IMR-90 (cell line): ENCODE results near the gene FNIP2. TPM values are rescaled to one million over a fixed set of nuclear protein-coding genes. Genes with fewer than 3 reads are reported as not detected.

Experiments used
- ATAC-seq: fragments of 200-7000 bp; cut with Tn5 transposase; 2 replicates; pipeline ENCODE4 v1.9.1; 2020; ENCODE audit warnings: low read depth, mild to moderate bottlenecking, moderate library complexity
- BruUV-seq: library from RNA; stranded (reverse); fragments of 400-500 nt; replicated peaks from 2 replicates; lab custom pipeline; 2021; lab: Mats Ljungman, UMichigan
- CTCF ChIA-PET: fragments of 300-600 bp; formaldehyde crosslinking; extraction: SDS; loops from one replicate; lab custom pipeline; 2021; ENCODE audit warnings: antibody characterized with exemption; lab: Yijun Ruan, JAX
- POLR2A ChIA-PET: fragments of 300-600 bp; sonication (Branson Sonifier 250); formaldehyde crosslinking; loops from one replicate; lab custom pipeline; 2022; ENCODE audit warnings: antibody characterized with exemption; ENCODE audit not compliant: unreplicated experiment; lab: Charles Lee
- DNase-seq: peaks from one replicate; pipeline ENCODE4 v3.0.0; 2013
- H2AFZ ChIP-seq: replicated peaks from 2 replicates; pipeline ENCODE3; 2013; ENCODE audit warnings: low read length, mild to moderate bottlenecking; ENCODE audit not compliant: poor library complexity
- H2AK5ac ChIP-seq: 2 replicates; pipeline ENCODE4 v1.6.1; 2013; ENCODE audit warnings: low read depth, low read length, inconsistent platforms
- H2AK9ac ChIP-seq: replicated peaks from 2 replicates; pipeline ENCODE3; 2013; ENCODE audit warnings: mild to moderate bottlenecking, low read depth, low read length, moderate library complexity; ENCODE audit not compliant: poor library complexity
- H2BK120ac ChIP-seq: 2 replicates; pipeline ENCODE4 v1.6.1; 2013; ENCODE audit warnings: low read depth, low read length, inconsistent platforms
- H2BK15ac ChIP-seq: 3 replicates; pipeline ENCODE4 v1.6.1; 2013; ENCODE audit warnings: low read depth, low read length, inconsistent platforms
- H2BK20ac ChIP-seq: 2 replicates; pipeline ENCODE4 v1.6.1; 2013; ENCODE audit warnings: low read depth, mild to moderate bottlenecking, inconsistent platforms, low read length, moderate library complexity
- H2BK5ac ChIP-seq: 2 replicates; pipeline ENCODE4 v1.6.1; 2013; ENCODE audit warnings: mild to moderate bottlenecking, low read depth, low read length, inconsistent platforms; ENCODE audit not compliant: poor library complexity, severe bottlenecking
- H3K14ac ChIP-seq: replicated peaks from 2 replicates; pipeline ENCODE4 v1.6.1; 2013; ENCODE audit warnings: low read depth, low read length, inconsistent platforms
- H3K18ac ChIP-seq: 2 replicates; pipeline ENCODE4 v1.6.1; 2013; ENCODE audit warnings: low read depth, low read length, control low read depth
- H3K23ac ChIP-seq: 2 replicates; pipeline ENCODE4 v1.6.1; 2013; ENCODE audit warnings: low read depth, low read length, inconsistent platforms
- H3K27ac ChIP-seq: 2 replicates; pipeline ENCODE4 v1.5.1; 2013; ENCODE audit warnings: mild to moderate bottlenecking, control low read depth, low read length; ENCODE audit not compliant: insufficient read depth
- H3K27me3 ChIP-seq: 2 replicates; pipeline ENCODE4 v1.6.1; 2013; ENCODE audit warnings: low read length; ENCODE audit not compliant: control insufficient read depth, insufficient read depth
- H3K36me3 ChIP-seq: 2 replicates; pipeline ENCODE4 v1.6.1; 2013; ENCODE audit warnings: low read length, mixed read lengths; ENCODE audit not compliant: control insufficient read depth, insufficient read depth
- H3K4ac ChIP-seq: 2 replicates; pipeline ENCODE4 v1.6.1; 2013; ENCODE audit warnings: low read depth, low read length, inconsistent platforms
- H3K4me1 ChIP-seq: 2 replicates; pipeline ENCODE4 v1.6.1; 2013; ENCODE audit warnings: low read length, mixed read lengths; ENCODE audit not compliant: control insufficient read depth, insufficient read depth
- H3K4me2 ChIP-seq: 2 replicates; pipeline ENCODE4 v1.6.1; 2013; ENCODE audit warnings: low read depth, mild to moderate bottlenecking, control low read depth, low read length, moderate library complexity
- H3K4me3 ChIP-seq: 2 replicates; pipeline ENCODE4 v1.5.1; 2013; ENCODE audit warnings: low read depth, mild to moderate bottlenecking, control low read depth, low read length, moderate library complexity; ENCODE audit not compliant: insufficient read depth
- H3K56ac ChIP-seq: 2 replicates; pipeline ENCODE4 v1.6.1; 2013; ENCODE audit warnings: low read length, inconsistent platforms; ENCODE audit not compliant: insufficient read depth; ENCODE audit errors: extremely low read depth
- H3K79me1 ChIP-seq, 2 experiments: 2 replicates each; pipeline ENCODE4 v1.6.1; 2013; ENCODE audit warnings: low read length in 2 of 2, inconsistent platforms in 1 of 2, low read depth in 1 of 2
- H3K9ac ChIP-seq: 2 replicates; pipeline ENCODE4 v1.6.1; 2013; ENCODE audit warnings: low read depth, low read length, control low read depth
- H3K9me1 ChIP-seq: 2 replicates; pipeline ENCODE4 v1.6.1; 2013; ENCODE audit warnings: low read length, inconsistent platforms; ENCODE audit not compliant: insufficient read depth
- H3K9me3 ChIP-seq: 2 replicates; pipeline ENCODE4 v1.6.1; 2013; ENCODE audit warnings: low read length; ENCODE audit not compliant: control insufficient read depth, insufficient read depth
- H4K20me1 ChIP-seq: 2 replicates; pipeline ENCODE4 v1.6.1; 2013; ENCODE audit warnings: low read length, inconsistent platforms; ENCODE audit not compliant: insufficient read depth
- H4K5ac ChIP-seq: 2 replicates; pipeline ENCODE4 v1.6.1; 2013; ENCODE audit warnings: mild to moderate bottlenecking, low read depth, low read length, control low read depth
- H4K8ac ChIP-seq, 2 experiments: 2 replicates each; pipeline ENCODE4 v1.6.1; 2013; ENCODE audit warnings: low read depth in 2 of 2, low read length in 2 of 2, control low read depth in 1 of 2, inconsistent platforms in 1 of 2
- H4K91ac ChIP-seq: 2 replicates; pipeline ENCODE4 v1.6.1; 2013; ENCODE audit warnings: low read depth, low read length, inconsistent platforms; ENCODE audit not compliant: insufficient read depth
- RAD21 ChIP-seq: IDR thresholded peaks from 2 replicates; pipeline ENCODE4 v1.6.1; 2012; ENCODE audit warnings: low read length, improper control_type of control experiment
- RCOR1 ChIP-seq: IDR thresholded peaks from 2 replicates; pipeline ENCODE4 v1.6.1; 2012; ENCODE audit warnings: mild to moderate bottlenecking, low read length, improper control_type of control experiment; ENCODE audit not compliant: insufficient replicate concordance
- RFX5 ChIP-seq: IDR thresholded peaks from 2 replicates; pipeline ENCODE4 v1.8.0; 2012; ENCODE audit warnings: low read depth, mild to moderate bottlenecking, low read length, moderate library complexity
- WGBS, 2 experiments: methylation state at CpG; one replicate each; pipeline versions ENCODE4 v1.1.5 to v1.1.7; 2013; ENCODE audit warnings: missing lambda C conversion rate in 2 of 2; ENCODE audit not compliant: insufficient read length in 1 of 2; ENCODE audit errors: extremely low coverage in 2 of 2; 5-methylcytosine and 5-hydroxymethylcytosine counted together
- dilution Hi-C: fragments of 300-500 bp; cut with HindIII; formaldehyde crosslinking; loops from one replicate; pipeline ENCODE4 v1.14.3; 2018; ENCODE audit warnings: low sequenced_read_pairs; ENCODE audit not compliant: unreplicated experiment
- in situ Hi-C: fragments of 300-500 bp; cut with MboI; formaldehyde crosslinking; loops from 3 replicates; pipeline ENCODE4 v1.14.3; 2019; ENCODE audit warnings: low sequenced_read_pairs, inconsistent platforms, mixed read lengths
- intact Hi-C: fragments of 100-400 bp; cut with micrococcal nuclease; formaldehyde crosslinking; loops from 2 replicates; pipeline ENCODE4 v1.10.0; 2022
- polyA plus RNA-seq, 3 experiments: library from polyadenylated mRNA; depleted of rRNA; stranded (reverse); fragments of >200 nt; gene quantifications; 2 replicates each; pipeline ENCODE4 v1.2.3, GENCODE V29; 2012; ENCODE audit warnings: low replicate concordance in 1 of 3
- total RNA-seq: library from RNA; depleted of rRNA; stranded (reverse); fragments of >200 nt; gene quantifications from 2 replicates; pipeline ENCODE4 v1.2.3, GENCODE V29; 2012

The FNIP2 gene
- total and polyA plus RNA-seq, 2 of the 4 experiments (the other 2 are of a cell fraction), result 4.7 to 24.6 TPM

DNA sequence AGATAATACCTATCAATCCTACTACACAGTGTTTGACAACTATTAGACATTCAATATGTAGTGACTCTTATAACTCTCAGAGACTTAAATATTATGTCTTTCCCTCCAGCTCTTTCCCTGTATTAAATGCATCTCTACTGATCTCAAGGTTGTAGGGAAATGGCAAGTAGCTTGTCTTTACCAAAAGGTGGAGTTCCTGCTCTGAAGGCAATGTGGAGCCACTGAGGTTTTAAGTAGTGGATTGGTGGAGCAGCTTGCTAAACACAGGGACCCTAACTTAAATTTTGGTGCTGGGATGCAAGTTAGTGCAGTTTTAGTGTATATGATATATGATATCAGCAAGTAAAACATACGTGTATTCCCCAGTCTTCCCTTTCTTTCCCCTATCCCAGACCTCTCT lies 13.1 kb downstream of the FNIP2 start:
- Histone ChIP-seq H2AK9ac (no peak overlapping the region), H3K4me3 (no peak overlapping the region), H2BK5ac (peak overlapping the region; percentile 82), H3K18ac (peak overlapping the region; percentile 51; the same call in 1 of the 2 replicates), H4K20me1 (no peaks in the 10 kb centered on the region; the same call in 1 of the 2 replicates), H3K4me2 (peak overlapping the region; percentile 84; the same call in 1 of the 2 replicates), H4K91ac (peak overlapping the region; percentile 8; the same call in 1 of the 2 replicates), H2AFZ (no peak overlapping the region), H3K14ac (peak overlapping the region; percentile 11; the same call in 1 of the 2 replicates), H2BK120ac (peak overlapping the region; percentile 35; the same call in 1 of the 2 replicates), H4K8ac (0 out of 4 replicates have a peak overlapping the region, but pooled peaks of 1 of the 2 experiments have one; percentile 10), H3K27ac (no peak overlapping the region), H3K9me3 (no peaks in the 10 kb centered on the region), H3K79me1 (peaks cover 26 to 67% of the 10 kb centered on the region in 2 experiments), H3K36me3 (no peaks in the 10 kb centered on the region), H3K23ac (0 out of 2 replicates have a peak overlapping the region, but pooled peaks have one; percentile 36), H3K4me1 (peaks cover 25% of the 10 kb centered on the region), H3K27me3 (no peaks in the 10 kb centered on the region), H2AK5ac (0 out of 2 replicates have a peak overlapping the region, but pooled peaks have one; percentile 10), H3K9ac (no peak overlapping the region), H3K9me1 (peaks cover 12% of the 10 kb centered on the region), H3K4ac (peak overlapping the region; percentile 29), H3K56ac (no peak overlapping the region), H4K5ac (peak overlapping the region; percentile 66; the same call in 1 of the 2 replicates), H2BK20ac (no peak overlapping the region), H2BK15ac (peak overlapping the region; percentile 7; the same call in 1 of the 3 replicates)
- dilution Hi-C loops (no loop called here), in situ Hi-C loops (no loop called here), intact Hi-C loops (no loop called here)
- CTCF ChIA-PET, result interaction anchor here (0.6 to 1.4 kb wide), 3 partner anchors 15 to 56 kb away, joined by 3 to 4 read pairs (median 4); no protein-coding TSS in a partner anchor
- no peak for TF ChIP-seq RCOR1
- TF ChIP-seq RFX5, result no peak
- no peak for TF ChIP-seq RAD21
- POLR2A ChIA-PET, result no interaction called here
- no peak for DNase-seq
- WGBS, 2 experiments, result no CpG with 5 or more reads among the region's 1 CpG
- BruUV-seq, result no TSS peak
- ATAC-seq, result no peak
